Cardiac muscle cell (in vitro differentiated cells and primary cell): ENCODE data around the gene TCF3. TPM values are rescaled to one million over a fixed set of nuclear protein-coding genes. Genes with fewer than 3 reads are reported as not detected.

ENCODE experiments used
- DNase-seq, 2 donors: peaks; one replicate each; pipeline versions ENCODE4 v3.0.0 to v3.0.0-alpha.2; 2010 to 2017; ENCODE audit warnings: low read depth in 1 of 2, low spot score in 1 of 2
- H3K27ac ChIP-seq: fragments of 200-600 bp; sonication (generic); 2 replicates; pipeline ENCODE4 v1.5.1; 2016
- H3K27me3 ChIP-seq: fragments of 200-600 bp; sonication (generic); 2 replicates; pipeline ENCODE4 v1.6.0; 2016; ENCODE audit warnings: control low read depth
- H3K36me3 ChIP-seq: fragments of 200-600 bp; sonication (generic); 2 replicates; pipeline ENCODE4 v1.5.1; 2016; ENCODE audit warnings: control low read depth
- H3K4me1 ChIP-seq: fragments of 200-600 bp; sonication (generic); 2 replicates; pipeline ENCODE4 v1.8.1; 2017; ENCODE audit warnings: low read depth, mild to moderate bottlenecking, mixed run types
- H3K4me3 ChIP-seq: fragments of 200-600 bp; sonication (generic); 2 replicates; pipeline ENCODE4 v1.5.1; 2016; ENCODE audit warnings: mild to moderate bottlenecking
- H3K9me3 ChIP-seq: fragments of 200-600 bp; sonication (generic); 2 replicates; pipeline ENCODE4 v1.5.1; 2017; ENCODE audit warnings: low read depth, mild to moderate bottlenecking, control low read depth
- polyA plus RNA-seq: library from polyadenylated mRNA; unstranded; fragments of >200 nt; fragmentation: Nextera tagmentation; extraction: Ambion mirVana; gene quantifications from 2 replicates; pipeline ENCODE4 v1.2.1, GENCODE V29; 2016
- total RNA-seq: library from RNA; depleted of rRNA; stranded (reverse); fragments of >200 nt; gene quantifications from 2 replicates; pipeline ENCODE4 v1.2.3, GENCODE V29; 2016
- TF ChIP-seq, protein P1 (sequence below): IDR thresholded peaks from 2 replicates; pipeline ENCODE4 v1.5.1; 2012; ENCODE audit warnings: low read depth, mild to moderate bottlenecking, low read length

TCF3 gene
- total and polyA plus RNA-seq, 2 experiments from 2014 or later, result 110 to 281 TPM

DNA sequence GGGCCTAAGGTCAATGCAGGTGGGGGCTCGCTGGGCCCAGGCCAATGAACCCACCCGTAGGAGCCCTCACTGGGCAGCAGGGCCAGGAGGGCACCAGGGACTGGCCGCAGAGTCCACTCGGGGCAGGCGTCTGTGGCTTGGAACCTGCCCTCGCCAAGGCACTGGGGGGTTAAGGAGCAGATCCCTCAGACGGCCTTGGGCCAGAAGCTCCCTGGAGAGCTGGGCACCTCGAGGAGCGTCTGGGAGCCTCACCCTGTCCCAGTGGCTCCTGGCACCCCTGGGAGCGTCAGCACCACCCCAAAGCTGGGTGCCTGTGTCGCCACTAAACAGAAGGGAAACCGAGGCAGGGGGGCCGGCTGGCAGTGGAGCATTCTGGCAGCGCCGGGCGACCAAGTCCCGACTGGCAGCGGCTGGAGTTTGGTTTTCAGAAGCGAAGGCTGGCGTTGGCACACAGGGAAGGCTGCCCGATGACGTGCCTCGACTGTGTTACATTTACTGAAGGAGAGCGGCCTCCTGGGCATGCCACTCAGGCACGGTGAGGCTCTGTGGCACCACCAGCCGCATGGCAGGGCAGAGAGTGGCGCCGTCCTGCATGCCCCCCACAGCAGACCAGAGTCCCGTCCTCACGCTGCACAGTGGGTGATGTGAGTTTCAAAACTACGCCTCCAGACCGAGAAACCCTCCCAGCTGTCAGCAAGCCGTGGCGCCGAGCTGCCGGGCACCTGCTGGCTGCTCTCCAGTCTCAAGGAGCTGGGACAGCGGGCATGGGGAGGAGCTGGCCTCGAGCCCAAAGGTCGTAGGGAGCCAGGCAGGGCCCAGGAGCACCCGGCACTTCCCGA is 75.1 kb downstream of the TCF3 start:
- Histone ChIP-seq H3K9me3 (no peaks in the 10 kb centered on the region), H3K36me3 (peaks cover 28% of the 10 kb centered on the region), H3K27me3 (no peaks in the 10 kb centered on the region), H3K4me1 (no peaks in the 10 kb centered on the region), H3K27ac (no peak overlapping the region), H3K4me3 (no peak overlapping the region)
- DNase-seq, result no peak
- TF ChIP-seq, protein P1, sequence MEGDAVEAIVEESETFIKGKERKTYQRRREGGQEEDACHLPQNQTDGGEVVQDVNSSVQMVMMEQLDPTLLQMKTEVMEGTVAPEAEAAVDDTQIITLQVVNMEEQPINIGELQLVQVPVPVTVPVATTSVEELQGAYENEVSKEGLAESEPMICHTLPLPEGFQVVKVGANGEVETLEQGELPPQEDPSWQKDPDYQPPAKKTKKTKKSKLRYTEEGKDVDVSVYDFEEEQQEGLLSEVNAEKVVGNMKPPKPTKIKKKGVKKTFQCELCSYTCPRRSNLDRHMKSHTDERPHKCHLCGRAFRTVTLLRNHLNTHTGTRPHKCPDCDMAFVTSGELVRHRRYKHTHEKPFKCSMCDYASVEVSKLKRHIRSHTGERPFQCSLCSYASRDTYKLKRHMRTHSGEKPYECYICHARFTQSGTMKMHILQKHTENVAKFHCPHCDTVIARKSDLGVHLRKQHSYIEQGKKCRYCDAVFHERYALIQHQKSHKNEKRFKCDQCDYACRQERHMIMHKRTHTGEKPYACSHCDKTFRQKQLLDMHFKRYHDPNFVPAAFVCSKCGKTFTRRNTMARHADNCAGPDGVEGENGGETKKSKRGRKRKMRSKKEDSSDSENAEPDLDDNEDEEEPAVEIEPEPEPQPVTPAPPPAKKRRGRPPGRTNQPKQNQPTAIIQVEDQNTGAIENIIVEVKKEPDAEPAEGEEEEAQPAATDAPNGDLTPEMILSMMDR, result no peak

DNA sequence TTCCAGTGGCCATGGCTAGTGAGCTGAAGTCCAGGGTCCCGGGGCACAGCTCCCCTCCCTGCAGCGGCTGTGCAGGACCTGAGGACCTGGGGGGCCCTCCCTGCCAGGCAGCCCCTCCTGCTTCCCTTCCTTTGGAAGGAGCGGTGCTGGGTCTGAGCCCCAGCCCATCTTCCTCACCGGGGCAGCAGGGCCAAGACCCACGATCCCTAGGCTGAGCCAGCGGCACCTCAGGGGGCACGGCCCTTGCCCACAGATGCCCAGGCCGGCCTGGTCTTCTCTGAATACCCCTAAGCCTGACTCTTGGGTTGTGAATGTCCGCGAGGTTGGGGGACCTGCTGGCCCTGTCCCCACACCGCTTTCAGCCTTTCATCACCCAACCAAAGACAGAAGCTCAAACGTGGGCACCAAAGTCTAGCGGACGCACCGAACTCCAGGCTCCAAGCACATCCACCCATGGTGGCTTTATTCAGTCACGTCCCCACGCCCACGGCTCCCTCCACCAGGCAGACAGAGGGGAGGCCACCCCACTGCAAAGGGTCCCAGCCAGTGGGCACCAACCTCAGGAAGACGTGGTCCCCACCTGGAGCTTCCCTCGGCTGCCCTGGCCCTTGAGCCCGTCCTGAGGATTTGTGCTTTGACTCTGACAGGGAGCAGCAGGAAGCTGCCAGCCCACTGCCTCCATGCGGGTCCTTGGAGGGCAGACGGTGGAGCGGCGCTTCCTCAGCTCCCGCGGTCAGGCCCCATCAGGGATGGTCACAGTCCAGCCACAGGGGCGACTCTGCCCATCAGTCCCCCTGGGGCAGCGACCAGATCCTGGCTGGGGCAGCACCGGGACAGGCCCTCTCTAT is 75.9 kb downstream of the TCF3 start:
- DNase-seq, result no peak
- Histone ChIP-seq H3K9me3 (no peaks in the 10 kb centered on the region), H3K27ac (no peak overlapping the region), H3K4me3 (no peak overlapping the region), H3K36me3 (peaks cover 23% of the 10 kb centered on the region), H3K4me1 (no peaks in the 10 kb centered on the region), H3K27me3 (no peaks in the 10 kb centered on the region)
- TF ChIP-seq, protein P1, result no peak

DNA sequence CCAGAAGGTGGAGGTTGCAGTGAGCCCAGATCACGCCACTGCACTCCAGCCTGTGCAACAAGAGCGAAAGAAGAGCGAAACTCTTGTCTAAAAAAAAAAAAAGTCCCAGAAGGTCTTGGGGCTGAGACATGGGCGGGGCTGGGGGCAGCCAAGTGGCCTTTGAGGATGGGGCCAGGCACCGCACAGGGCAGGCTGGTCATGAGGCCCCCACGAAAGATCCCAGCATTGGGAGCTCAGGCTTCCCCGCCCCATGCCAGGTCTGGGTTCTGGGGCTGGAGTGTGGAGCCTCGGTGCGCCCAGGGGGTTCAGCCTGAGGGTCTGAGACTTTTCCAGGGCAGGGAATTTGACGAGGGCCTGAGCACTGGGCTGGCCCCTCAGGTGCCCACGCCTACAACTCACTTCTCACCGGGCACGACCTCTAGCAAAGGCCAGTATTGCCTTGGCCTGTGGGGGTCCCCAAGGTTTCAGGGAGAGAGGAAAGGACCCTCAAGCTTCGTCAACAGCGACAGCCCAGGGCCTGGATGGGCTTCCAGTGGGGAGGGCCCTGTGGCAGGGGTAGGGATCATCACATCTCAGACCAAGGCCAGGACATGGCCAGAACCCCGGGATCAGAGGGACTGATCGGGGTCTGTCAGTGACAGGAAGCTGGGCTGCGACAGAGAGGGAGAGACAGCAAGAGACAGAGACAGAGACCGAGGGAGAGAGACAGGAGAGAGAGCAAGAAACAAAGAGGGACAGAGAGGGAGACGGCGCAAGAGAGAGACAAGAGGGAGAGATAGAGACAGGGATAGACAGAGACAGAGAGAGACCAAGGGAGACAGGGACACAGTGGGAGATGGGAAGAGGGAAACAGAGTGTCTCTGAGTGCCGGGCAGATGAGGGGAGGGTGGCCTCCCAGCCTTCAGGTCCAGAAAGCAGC is 76.8 kb downstream of the TCF3 start:
- H3K4me1 ChIP-seq, result no peaks in the 10 kb centered on the region
- TF ChIP-seq, protein P1, result no peak
- no peak for DNase-seq
- H3K27me3 ChIP-seq, result no peaks in the 10 kb centered on the region
- peaks cover 15% of the 10 kb centered on the region for H3K36me3 ChIP-seq
- H3K4me3 ChIP-seq, result no peak overlapping the region
- H3K27ac ChIP-seq, result peak overlapping the region; percentile 51
- no peaks in the 10 kb centered on the region for H3K9me3 ChIP-seq

GRCh38 chr19:1574354-1575136 is 77.9 kb downstream of the TCF3 start:
- TF ChIP-seq, protein P1, result no peak
- no peaks in the 10 kb centered on the region for H3K4me1 ChIP-seq
- H3K27me3 ChIP-seq, result no peaks in the 10 kb centered on the region
- peak overlapping the region; percentile 4 for H3K27ac ChIP-seq
- H3K36me3 ChIP-seq, result peaks cover 10% of the 10 kb centered on the region
- no peak for DNase-seq
- no peak overlapping the region for H3K4me3 ChIP-seq
- H3K9me3 ChIP-seq, result no peaks in the 10 kb centered on the region

DNA sequence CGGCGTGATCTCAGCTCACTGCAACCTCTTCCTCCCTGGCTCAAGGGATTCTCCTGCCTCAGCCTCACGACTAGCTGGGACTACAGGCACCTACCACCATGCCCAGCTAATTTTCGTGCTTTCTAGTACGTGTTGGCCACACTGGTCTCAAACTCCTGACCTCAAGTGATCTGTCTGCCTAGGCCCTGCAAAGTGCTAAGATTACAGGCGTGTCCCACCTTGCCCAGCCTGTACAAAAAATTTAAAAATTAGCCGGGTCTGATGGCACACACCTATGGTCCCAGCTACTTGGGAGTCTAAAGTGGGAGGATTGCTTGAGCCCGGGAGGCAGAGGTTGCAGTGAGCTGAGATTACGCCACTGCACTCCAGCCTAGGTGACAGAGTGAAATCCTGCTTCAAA is 79.6 kb downstream of the TCF3 start:
- Histone ChIP-seq H3K27ac (no peak overlapping the region), H3K36me3 (peaks cover 5% of the 10 kb centered on the region), H3K4me1 (no peaks in the 10 kb centered on the region), H3K9me3 (no peaks in the 10 kb centered on the region), H3K4me3 (no peak overlapping the region), H3K27me3 (no peaks in the 10 kb centered on the region)
- no peak for DNase-seq
- TF ChIP-seq, protein P1, result no peak
